Liver (tissue), 9 donors: ENCODE measurements around the gene PHB1. TPM values are rescaled to one million over a fixed set of nuclear protein-coding genes. Genes with fewer than 3 reads are reported as not detected.
"Not testable (repeated sequence)": the region's sequence is repeated elsewhere in the genome, so short reads cannot be mapped to it uniquely, and the experiment has no call there.

Experiments used
- DNase-seq: peaks from one replicate; pipeline ENCODE4 v3.0.0-alpha.2; 2017; ENCODE audit warnings: low spot score
- H3K27ac ChIP-seq, 2 donors: one replicate each; pipeline ENCODE4 v1.7.0; 2013; ENCODE audit warnings: inconsistent platforms in 2 of 2, low read length in 2 of 2, control low read depth in 1 of 2, low read depth in 1 of 2, mild to moderate bottlenecking in 1 of 2
- H3K27me3 ChIP-seq, 4 donors: one replicate each; pipeline versions ENCODE4 v1.6.1 to v1.7.0; 2013; ENCODE audit warnings: low read length in 3 of 4, inconsistent platforms in 1 of 4, mild to moderate bottlenecking in 1 of 4, moderate library complexity in 1 of 4; ENCODE audit not compliant: control insufficient read depth in 4 of 4, insufficient read depth in 4 of 4
- H3K36me3 ChIP-seq, 4 donors: one replicate each; pipeline versions ENCODE4 v1.6.1 to v1.7.0; 2013; ENCODE audit warnings: low read length in 3 of 4, mild to moderate bottlenecking in 3 of 4, low read depth in 1 of 4, moderate library complexity in 1 of 4; ENCODE audit not compliant: control insufficient read depth in 4 of 4, insufficient read depth in 3 of 4
- H3K4me1 ChIP-seq, 4 donors: one replicate each; pipeline versions ENCODE4 v1.6.1 to v1.7.0; 2013; ENCODE audit warnings: low read length in 3 of 4, mild to moderate bottlenecking in 3 of 4, moderate library complexity in 1 of 4; ENCODE audit not compliant: control insufficient read depth in 4 of 4, insufficient read depth in 4 of 4
- H3K4me3 ChIP-seq, 3 donors: one replicate each; pipeline versions ENCODE4 v1.6.1 to v1.7.0; 2013; ENCODE audit warnings: low read length in 3 of 3, control low read depth in 1 of 3, low read depth in 1 of 3, mild to moderate bottlenecking in 1 of 3
- H3K9ac ChIP-seq, 2 donors: one replicate each; pipeline ENCODE4 v1.7.0; 2013; ENCODE audit warnings: low read length in 2 of 2, mild to moderate bottlenecking in 2 of 2, moderate library complexity in 2 of 2, control low read depth in 1 of 2, low read depth in 1 of 2
- H3K9me3 ChIP-seq, 4 donors: one replicate each; pipeline versions ENCODE4 v1.6.1 to v1.7.0; 2013; ENCODE audit warnings: low read length in 3 of 4; ENCODE audit not compliant: control insufficient read depth in 4 of 4
- EGR1 ChIP-seq, 2 donors: IDR thresholded peaks; 2 replicates each; pipeline ENCODE4 v1.6.1; 2016 to 2018; ENCODE audit warnings: antibody characterized with exemption in 2 of 2, low read depth in 2 of 2
- FOXA2 ChIP-seq: IDR thresholded peaks from 2 replicates; pipeline ENCODE4 v1.6.1; 2016; ENCODE audit warnings: antibody characterized with exemption
- JUND ChIP-seq, 2 donors: IDR thresholded peaks; 2 replicates each; pipeline ENCODE4 v1.6.1; 2016; ENCODE audit warnings: antibody characterized with exemption in 2 of 2
- NR2F2 ChIP-seq: IDR thresholded peaks from 2 replicates; pipeline ENCODE4 v1.6.1; 2016; ENCODE audit warnings: antibody characterized with exemption
- RAD21 ChIP-seq, 2 donors: IDR thresholded peaks; 2 replicates each; pipeline ENCODE4 v1.6.1; 2016; ENCODE audit warnings: antibody characterized with exemption in 2 of 2, mild to moderate bottlenecking in 2 of 2
- RXRA ChIP-seq, 2 donors: IDR thresholded peaks; 2 replicates each; pipeline ENCODE4 v1.6.1; 2017 to 2018; ENCODE audit warnings: antibody characterized with exemption in 2 of 2, mild to moderate bottlenecking in 1 of 2
- SP1 ChIP-seq: IDR thresholded peaks from 2 replicates; pipeline ENCODE4 v1.6.1; 2018; ENCODE audit warnings: antibody characterized with exemption, mild to moderate bottlenecking
- TAF1 ChIP-seq: conservative IDR thresholded peaks from 2 replicates; pipeline ENCODE4 v1.6.1; 2016; ENCODE audit warnings: antibody characterized with exemption, mild to moderate bottlenecking
- YY1 ChIP-seq: IDR thresholded peaks from 2 replicates; pipeline ENCODE4 v1.6.1; 2016; ENCODE audit warnings: antibody characterized with exemption, mild to moderate bottlenecking
- WGBS: extraction: QIAGEN DNeasy Blood & Tissue Kit; methylation state at CpG from one replicate; pipeline ENCODE4 v1.1.7; 2013; 5-methylcytosine and 5-hydroxymethylcytosine counted together
- polyA plus RNA-seq, 2 donors: library from polyadenylated mRNA; stranded (reverse) in 1 of 2; unstranded in 1 of 2; fragments of 200-250 nt in 1 of 2; fragments of >200 nt in 1 of 2; fragmentation: Nextera tagmentation in 1 of 2; extraction: Ambion mirVana in 1 of 2; gene quantifications; one replicate each; pipeline versions ENCODE4 v1.2.1 to v1.2.3, GENCODE V29; 2013 to 2015
- total RNA-seq, 2 donors: library from RNA; depleted of rRNA; stranded (reverse); fragments of >200 nt; gene quantifications; one replicate each; pipeline ENCODE4 v1.2.3, GENCODE V29; 2014
- TF ChIP-seq, protein P1 (sequence below): IDR thresholded peaks from 2 replicates; pipeline ENCODE4 v1.6.1; 2016; ENCODE audit warnings: antibody characterized with exemption
- TF ChIP-seq, protein P2 (sequence below): IDR thresholded peaks from 2 replicates; pipeline ENCODE4 v1.6.1; 2016; ENCODE audit warnings: antibody characterized with exemption
- donor health status: healthy.
- donor health status: healthy.
- donor health status: healthy.
- donor health status: healthy.
- donor health status: healthy.

PHB1 gene
- total and polyA plus RNA-seq, 4 donors, result 52.5 to 149 (median 98.5) TPM

GRCh38 chr17:49390548-49391324 lies 23.9 kb downstream of the PHB1 start:
- TF ChIP-seq, protein P1, sequence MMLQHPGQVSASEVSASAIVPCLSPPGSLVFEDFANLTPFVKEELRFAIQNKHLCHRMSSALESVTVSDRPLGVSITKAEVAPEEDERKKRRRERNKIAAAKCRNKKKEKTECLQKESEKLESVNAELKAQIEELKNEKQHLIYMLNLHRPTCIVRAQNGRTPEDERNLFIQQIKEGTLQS, result no peak
- TF ChIP-seq SP1 (no peak), JUND (IDR thresholded peaks at IDR 0.05) (no peak), RXRA (IDR thresholded peaks at IDR 0.05) (no peak), EGR1 (IDR thresholded peaks at IDR 0.05; ENCODE audit: low read depth in 2 of 2) (no peak)
- Histone ChIP-seq H3K36me3 (no peaks in the 10 kb centered on the region), H3K4me1 (peaks cover 2 to 11% (median 4%) of the 10 kb centered on the region in 4 donors), H3K27ac (peak overlapping the region; percentile 15 to 54), H3K4me3 (no peak overlapping the region), H3K27me3 (no peaks in the 10 kb centered on the region), H3K9ac (peak overlapping the region in 1 of 2 donors; percentile 31), H3K9me3 (no peaks in the 10 kb centered on the region)
- 67% methylated on average over 9 of the region's 9 CpGs for WGBS
- no peak for DNase-seq

GRCh38 chr17:49389514-49390347 lies 25.0 kb downstream of the PHB1 start:
- H3K4me3 ChIP-seq, H3K27me3 ChIP-seq, H3K27ac ChIP-seq, H3K4me1 ChIP-seq, H3K36me3 ChIP-seq, H3K9me3 ChIP-seq, H3K9ac ChIP-seq: not testable (repeated sequence)
- WGBS, result 89% methylated on average over 12 of the region's 12 CpGs
- peak; percentile 41 for DNase-seq

- WGBS, result 90% methylated on average over 8 of the region's 8 CpGs
- no peak for DNase-seq
- TF ChIP-seq, protein P2, sequence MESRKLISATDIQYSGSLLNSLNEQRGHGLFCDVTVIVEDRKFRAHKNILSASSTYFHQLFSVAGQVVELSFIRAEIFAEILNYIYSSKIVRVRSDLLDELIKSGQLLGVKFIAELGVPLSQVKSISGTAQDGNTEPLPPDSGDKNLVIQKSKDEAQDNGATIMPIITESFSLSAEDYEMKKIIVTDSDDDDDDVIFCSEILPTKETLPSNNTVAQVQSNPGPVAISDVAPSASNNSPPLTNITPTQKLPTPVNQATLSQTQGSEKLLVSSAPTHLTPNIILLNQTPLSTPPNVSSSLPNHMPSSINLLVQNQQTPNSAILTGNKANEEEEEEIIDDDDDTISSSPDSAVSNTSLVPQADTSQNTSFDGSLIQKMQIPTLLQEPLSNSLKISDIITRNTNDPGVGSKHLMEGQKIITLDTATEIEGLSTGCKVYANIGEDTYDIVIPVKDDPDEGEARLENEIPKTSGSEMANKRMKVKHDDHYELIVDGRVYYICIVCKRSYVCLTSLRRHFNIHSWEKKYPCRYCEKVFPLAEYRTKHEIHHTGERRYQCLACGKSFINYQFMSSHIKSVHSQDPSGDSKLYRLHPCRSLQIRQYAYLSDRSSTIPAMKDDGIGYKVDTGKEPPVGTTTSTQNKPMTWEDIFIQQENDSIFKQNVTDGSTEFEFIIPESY, result no peak
- TF ChIP-seq TAF1, result no peak
- TF ChIP-seq NR2F2, result no peak
- TF ChIP-seq YY1, result no peak
- no peak for TF ChIP-seq FOXA2
- TF ChIP-seq, protein P1, result no peak
- no peak for TF ChIP-seq RAD21 (IDR thresholded peaks at IDR 0.05)
These were observed 25.8 kb downstream of the PHB1 start for GRCh38 chr17:49388692-49389513.

More at GRCh38 chr17:49388692-49389513, 25.8 kb downstream of the PHB1 start:
- Histone ChIP-seq H3K9me3 (no peaks in the 10 kb centered on the region), H3K9ac (no peak overlapping the region), H3K27me3 (no peaks in the 10 kb centered on the region), H3K4me1 (peaks cover 2 to 8% (median 3%) of the 10 kb centered on the region in 4 donors), H3K27ac (peak overlapping the region in 1 of 2 donors; percentile 31), H3K4me3 (no peak overlapping the region), H3K36me3 (no peaks in the 10 kb centered on the region)
